ENCODE results near the gene ZNF138.

ZNF138 gene

GRCh38 chr7:64882341-64883112 is 88.3 kb downstream of the ZNF138 start:
- H3K9ac ChIP-seq (ENCODE audit: low read length) = no peak overlapping the region
- no peak overlapping the region for H3K27ac ChIP-seq (ENCODE audit: low read length)
- H3K27me3 ChIP-seq (ENCODE audit: low read depth, low read length) = no peaks in the 10 kb centered on the region
- H2AFZ ChIP-seq (ENCODE audit: low read depth, low read length) = no peak overlapping the region
- TF ChIP-seq CTCF (IDR thresholded peaks at IDR 0.05; ENCODE audit: low read depth, low read length) (no peak), EZH2phosphoT487 (IDR thresholded peaks at IDR 0.05; ENCODE audit: low read depth) (no peak)
- H3K4me3 ChIP-seq (ENCODE audit: low read length) = no peak overlapping the region
- H3K4me1 ChIP-seq (ENCODE audit: low read length) = no peaks in the 10 kb centered on the region
- no peaks in the 10 kb centered on the region for H3K79me2 ChIP-seq (ENCODE audit: low read length)
- no peaks in the 10 kb centered on the region; the same call in 1 of the 2 replicates for H3K9me3 ChIP-seq (ENCODE audit: insufficient read depth, low read length)
- H3K36me3 ChIP-seq (replicated peaks; ENCODE audit: low read depth, low read length) = no peaks in the 10 kb centered on the region
- no peaks in the 10 kb centered on the region for H4K20me1 ChIP-seq (ENCODE audit: insufficient read depth, low read length)
- H3K4me2 ChIP-seq (ENCODE audit: low read length) = no peak overlapping the region
